CD4-positive, alpha-beta T cell treated with Interleukin-6 at 100 ng/mL for 8 hours (primary cell): ENCODE measurements around the gene R3HDML.

ENCODE experiments used
- DNase-seq: peaks from one replicate; pipeline ENCODE4 v3.0.0-alpha.2; 2020; ENCODE audit warnings: mixed read lengths, low spot score

The R3HDML gene

DNA sequence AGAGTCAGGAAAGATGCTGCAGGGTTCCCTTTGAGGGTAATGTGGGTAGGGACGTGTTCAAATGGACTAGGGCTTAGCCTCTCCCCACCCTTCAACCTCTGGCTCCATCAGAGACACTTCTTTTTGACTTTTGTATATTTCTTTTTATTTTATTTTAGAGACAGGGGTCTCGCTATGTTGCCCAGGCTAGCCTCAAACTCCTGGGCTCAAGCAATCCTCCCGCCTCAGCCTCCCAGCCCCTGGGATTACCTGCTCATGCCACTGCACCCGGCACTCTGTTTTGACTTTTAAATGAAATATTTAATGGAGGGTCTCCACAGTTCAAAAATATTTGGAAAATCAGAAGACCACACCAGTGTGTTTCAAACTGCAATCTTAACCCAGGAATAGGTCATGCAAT lies 27.2 kb downstream of the R3HDML start:
- no peak for DNase-seq

- no peak for DNase-seq
Measured at GRCh38 chr20:44364780-44365179, 27.9 kb downstream of the R3HDML start.

GRCh38 chr20:44367746-44368145 lies 30.9 kb downstream of the R3HDML start:
- DNase-seq, result no peak

- no peak for DNase-seq
Measured at GRCh38 chr20:44370639-44371218, 33.9 kb downstream of the R3HDML start.

- no peak for DNase-seq
Measured at GRCh38 chr20:44382641-44383040, 45.8 kb downstream of the R3HDML start.

DNA sequence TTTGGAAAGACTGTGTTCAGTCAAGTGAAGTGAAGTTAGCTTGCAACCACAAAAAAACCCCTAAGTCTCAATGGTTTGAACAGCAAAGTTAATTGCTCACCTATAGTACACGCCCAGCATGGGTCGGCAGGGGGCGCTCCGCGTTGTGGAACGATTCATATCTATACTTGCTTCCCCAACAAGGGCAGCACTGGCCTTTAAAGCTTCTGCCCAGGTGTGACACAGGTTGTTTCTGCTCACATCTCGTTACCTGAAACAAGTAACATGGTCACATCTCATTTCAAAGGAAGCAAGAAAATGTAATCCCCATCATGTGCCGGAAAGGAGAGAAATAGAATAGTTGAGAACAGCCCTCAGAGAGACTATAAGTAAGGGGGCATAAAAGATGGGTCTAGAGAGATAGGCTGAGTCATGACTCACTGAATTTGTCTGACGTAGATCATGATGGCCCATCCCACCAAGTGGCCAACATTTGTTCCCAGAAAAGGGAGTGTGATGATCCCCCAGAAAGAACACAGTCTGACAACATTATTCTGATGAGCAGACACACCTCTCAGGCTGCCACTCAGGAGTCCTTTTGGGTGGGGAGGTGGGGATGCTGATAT lies 47.7 kb downstream of the R3HDML start:
- peak; percentile 78 for DNase-seq

DNA sequence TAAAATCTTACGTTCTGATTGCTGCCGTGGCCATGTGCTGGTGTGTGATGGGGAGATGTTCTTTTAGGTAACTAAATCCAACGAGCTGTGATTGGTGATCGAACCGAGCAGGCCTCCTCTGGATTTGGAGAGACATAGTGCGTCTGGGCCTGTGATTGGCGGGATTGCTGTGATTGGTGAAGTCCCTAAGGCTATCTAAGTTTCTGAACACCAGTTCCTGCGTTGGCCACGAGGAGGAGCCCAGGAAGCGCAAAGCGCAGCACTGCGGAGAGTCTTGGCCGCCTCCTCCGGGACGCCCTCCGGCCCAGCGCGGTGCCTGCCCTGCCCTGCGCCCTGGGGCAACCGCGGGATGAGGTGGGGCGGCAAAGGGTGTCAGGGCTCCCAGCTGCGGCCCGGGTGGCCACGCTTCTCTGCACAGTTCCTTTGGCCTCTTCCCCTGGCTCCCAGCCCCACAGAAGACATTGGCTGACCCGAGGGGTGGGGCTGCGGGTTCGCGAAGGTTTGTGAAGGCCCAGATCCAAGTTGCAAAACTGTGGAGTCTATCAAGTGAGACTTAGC lies 51.7 kb downstream of the R3HDML start:
- DNase-seq, result peak; percentile 42

DNA sequence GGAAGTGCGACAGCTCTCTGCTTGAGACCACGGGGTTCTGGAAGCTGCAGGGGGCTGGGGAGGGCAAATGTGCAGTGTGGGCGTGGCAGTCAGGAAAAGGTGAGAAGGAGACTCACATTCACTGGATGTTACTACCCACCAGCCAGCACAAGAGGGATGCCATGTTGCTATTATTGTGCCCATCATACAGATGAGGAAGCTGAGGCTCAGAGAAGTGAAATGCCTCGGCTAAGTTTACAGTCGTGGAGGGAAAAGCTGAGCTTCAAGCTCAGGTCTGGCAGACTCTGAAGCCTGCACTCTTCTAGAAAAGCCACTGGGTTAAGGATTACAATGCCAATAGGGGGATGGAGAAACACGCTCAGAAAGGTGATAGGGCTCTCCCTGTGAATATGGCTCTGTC lies 53.0 kb downstream of the R3HDML start:
- DNase-seq, result no peak

DNA sequence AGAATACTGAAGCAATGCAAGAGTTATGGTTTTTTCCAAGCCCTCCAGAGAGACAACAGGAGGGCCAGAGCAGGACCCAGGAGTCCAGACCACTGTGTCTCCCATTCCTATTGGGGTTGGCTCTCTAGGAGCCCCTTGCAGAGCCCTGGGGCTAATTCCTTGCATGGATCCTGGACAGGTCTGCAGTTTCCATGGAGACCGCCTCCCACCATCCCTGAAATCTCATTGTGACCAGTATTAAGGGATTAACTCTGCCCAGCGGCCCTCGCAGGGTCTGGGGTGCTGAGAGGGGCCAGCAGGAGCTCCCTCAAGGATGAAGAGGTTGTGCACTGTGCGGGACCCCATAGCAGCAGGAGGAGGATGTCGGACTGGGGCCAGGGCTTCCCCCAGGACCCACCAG lies 53.4 kb downstream of the R3HDML start:
- no peak for DNase-seq

GRCh38 chr20:44392088-44392775 lies 55.4 kb downstream of the R3HDML start:
- no peak for DNase-seq

GRCh38 chr20:44392776-44393607 lies 56.1 kb downstream of the R3HDML start:
- DNase-seq, result no peak

DNA sequence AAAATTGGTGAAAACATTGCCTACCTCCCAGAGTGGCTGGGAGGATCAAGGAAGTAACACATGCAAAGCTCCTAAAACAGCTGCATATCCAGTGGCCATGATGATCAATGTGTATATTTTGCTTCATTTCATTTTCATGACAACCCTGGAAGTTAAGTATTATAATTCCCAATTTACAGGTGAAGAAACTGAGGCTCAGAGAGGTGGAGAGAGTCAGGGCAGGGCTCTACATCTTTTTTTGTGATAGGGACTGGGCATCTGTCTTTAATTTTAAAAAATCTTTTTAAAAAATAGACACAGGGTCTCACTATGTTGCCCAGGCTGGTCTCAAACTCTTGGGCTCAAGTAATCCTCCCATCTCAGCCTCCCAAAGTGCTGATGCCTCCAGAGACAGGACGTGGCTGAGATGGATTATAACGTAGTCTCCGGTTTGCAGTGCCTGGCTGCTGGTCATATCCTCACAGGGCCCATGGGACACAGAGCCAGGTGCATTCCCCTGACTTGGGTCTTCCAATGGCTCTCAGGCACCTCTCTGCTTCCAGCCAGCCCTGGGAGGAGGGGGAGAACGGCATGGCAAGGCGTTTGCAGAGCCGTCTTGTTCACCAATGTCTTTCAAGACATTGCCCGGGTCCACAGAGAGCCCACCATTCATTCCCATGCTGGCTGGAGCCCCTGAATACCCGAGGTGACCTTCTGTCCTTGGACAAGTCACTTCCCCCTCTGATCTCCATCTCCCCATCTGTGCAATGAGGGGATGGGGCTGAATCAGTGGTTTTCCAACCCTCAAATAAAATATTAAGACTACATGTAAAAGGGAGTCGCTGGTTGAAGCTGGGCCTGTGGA lies 57.0 kb downstream of the R3HDML start:
- DNase-seq, result no peak

DNA sequence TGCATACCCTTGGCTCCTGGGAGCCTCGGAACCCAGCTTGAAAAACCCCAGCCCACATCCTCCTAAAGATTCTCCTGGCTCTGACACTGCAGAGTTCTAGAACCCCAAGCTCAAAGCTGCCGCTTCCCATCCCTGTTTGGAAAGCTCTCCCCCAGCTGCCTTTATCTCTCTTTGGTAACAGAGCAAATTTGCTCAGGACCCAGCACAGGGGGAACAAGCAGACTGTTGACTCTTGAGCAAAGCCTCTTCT lies 57.5 kb downstream of the R3HDML start:
- no peak for DNase-seq

GRCh38 chr20:44394702-44395460 lies 58.0 kb downstream of the R3HDML start:
- DNase-seq, result no peak

GRCh38 chr20:44395461-44396340 lies 58.9 kb downstream of the R3HDML start:
- DNase-seq, result no peak

DNA sequence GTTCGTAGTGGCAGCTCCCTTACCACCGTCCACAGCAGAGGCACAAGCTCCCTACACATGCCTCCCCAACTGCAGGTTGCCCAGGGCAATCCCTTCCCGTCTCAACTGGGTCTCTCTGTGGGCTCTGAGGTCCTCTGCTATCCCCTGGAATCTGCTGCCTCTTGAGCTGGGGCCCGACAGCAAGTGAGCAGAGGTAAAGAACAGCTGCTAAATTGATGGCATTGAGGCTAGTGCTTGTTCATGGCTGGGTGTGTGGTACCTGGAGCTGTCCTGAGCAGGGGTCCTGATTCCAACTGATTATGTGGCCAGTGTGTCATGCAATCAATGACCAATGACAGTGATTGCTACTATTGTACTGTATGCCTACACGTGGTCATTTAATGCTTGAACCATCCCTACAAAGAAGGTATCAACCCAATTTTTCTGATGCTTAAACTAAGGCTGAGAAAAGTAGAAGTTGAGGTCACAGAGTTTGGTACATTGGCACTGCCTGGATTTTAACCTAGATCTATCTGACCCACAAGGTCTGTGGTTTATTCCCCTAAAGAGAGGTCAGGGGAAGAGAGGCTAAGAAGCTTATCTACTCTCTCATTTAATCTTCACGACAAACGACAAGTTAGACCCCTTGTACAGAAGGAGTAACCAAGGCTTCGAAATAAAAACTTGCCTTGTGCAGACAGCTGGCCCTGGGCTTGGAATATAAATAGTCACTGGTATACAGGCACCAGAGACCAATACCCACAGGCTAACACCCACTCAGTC lies 59.7 kb downstream of the R3HDML start:
- DNase-seq, result no peak

- DNase-seq, result no peak
Measured at GRCh38 chr20:44398335-44398734, 61.5 kb downstream of the R3HDML start.

DNA sequence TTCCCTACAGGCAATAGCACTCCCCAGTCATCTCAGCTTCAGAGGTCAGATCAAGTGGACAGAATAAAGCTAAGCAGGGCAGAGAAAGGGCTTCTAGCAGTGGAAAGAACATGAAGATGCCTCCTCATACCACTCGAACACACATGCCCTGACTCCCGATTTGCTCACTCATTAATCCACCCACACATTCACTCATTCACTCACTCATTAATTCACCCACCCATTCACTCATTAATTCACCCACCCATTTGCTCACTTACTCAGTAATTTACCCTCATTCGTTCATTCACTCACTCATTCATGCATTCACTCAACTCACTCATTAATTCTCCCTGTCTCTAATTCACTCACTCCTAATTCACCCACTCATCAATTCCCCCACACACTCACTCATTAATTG lies 62.6 kb downstream of the R3HDML start:
- DNase-seq, result no peak

- no peak for DNase-seq
Measured at GRCh38 chr20:44400671-44400969, 63.8 kb downstream of the R3HDML start.
